GM13976 (cell line): ENCODE data around the gene KCTD21.

Experiments
- DNase-seq: peaks from one replicate; pipeline ENCODE4 v3.0.0; 2012; ENCODE audit warnings: low spot score
- in situ Hi-C: fragments of 300-500 bp; cut with MboI; formaldehyde crosslinking; loops from one replicate; pipeline ENCODE4 v1.12.0; 2022; ENCODE audit warnings: low sequenced_read_pairs, mixed read lengths, inconsistent platforms; ENCODE audit not compliant: unreplicated experiment
- TF ChIP-seq, protein P1 (sequence below): IDR thresholded peaks from 2 replicates; pipeline ENCODE4 v1.5.1; 2012; ENCODE audit warnings: borderline replicate concordance, mild to moderate bottlenecking; ENCODE audit not compliant: insufficient read depth; ENCODE audit errors: extremely low read depth, missing control alignments, control extremely low read depth

The KCTD21 gene

DNA sequence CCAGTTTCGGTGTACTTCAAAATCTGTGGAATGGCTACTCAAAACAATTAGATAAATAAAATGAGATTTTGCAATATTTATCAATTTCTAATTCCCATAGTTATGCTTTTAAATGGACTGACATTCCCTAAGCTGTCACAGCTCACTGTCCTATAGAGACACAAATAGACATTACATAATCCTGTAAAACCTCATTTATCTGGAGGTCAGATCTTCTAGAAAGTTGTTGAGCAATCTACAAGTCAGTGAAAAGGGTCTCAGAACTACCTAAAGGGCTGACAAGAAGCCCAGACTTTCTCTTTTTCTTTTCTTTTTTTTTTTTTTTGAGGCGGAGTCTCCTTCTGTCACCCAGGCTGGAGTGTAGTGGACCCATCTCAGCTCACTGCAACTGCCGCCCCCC lies 61.0 kb downstream of the KCTD21 start:
- TF ChIP-seq, protein P1, sequence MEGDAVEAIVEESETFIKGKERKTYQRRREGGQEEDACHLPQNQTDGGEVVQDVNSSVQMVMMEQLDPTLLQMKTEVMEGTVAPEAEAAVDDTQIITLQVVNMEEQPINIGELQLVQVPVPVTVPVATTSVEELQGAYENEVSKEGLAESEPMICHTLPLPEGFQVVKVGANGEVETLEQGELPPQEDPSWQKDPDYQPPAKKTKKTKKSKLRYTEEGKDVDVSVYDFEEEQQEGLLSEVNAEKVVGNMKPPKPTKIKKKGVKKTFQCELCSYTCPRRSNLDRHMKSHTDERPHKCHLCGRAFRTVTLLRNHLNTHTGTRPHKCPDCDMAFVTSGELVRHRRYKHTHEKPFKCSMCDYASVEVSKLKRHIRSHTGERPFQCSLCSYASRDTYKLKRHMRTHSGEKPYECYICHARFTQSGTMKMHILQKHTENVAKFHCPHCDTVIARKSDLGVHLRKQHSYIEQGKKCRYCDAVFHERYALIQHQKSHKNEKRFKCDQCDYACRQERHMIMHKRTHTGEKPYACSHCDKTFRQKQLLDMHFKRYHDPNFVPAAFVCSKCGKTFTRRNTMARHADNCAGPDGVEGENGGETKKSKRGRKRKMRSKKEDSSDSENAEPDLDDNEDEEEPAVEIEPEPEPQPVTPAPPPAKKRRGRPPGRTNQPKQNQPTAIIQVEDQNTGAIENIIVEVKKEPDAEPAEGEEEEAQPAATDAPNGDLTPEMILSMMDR = no peak
- in situ Hi-C loops = no loop called here
- no peak for DNase-seq
